ENCODE data around the gene OSR1. TPM values are rescaled to one million over a fixed set of nuclear protein-coding genes. Genes with fewer than 3 reads are reported as not detected.

The OSR1 gene
- total and polyA plus RNA-seq, 9 of the 15 experiments (the other 6 are each of a cell fraction or from before 2014, with no cell fraction given), result not detected

DNA sequence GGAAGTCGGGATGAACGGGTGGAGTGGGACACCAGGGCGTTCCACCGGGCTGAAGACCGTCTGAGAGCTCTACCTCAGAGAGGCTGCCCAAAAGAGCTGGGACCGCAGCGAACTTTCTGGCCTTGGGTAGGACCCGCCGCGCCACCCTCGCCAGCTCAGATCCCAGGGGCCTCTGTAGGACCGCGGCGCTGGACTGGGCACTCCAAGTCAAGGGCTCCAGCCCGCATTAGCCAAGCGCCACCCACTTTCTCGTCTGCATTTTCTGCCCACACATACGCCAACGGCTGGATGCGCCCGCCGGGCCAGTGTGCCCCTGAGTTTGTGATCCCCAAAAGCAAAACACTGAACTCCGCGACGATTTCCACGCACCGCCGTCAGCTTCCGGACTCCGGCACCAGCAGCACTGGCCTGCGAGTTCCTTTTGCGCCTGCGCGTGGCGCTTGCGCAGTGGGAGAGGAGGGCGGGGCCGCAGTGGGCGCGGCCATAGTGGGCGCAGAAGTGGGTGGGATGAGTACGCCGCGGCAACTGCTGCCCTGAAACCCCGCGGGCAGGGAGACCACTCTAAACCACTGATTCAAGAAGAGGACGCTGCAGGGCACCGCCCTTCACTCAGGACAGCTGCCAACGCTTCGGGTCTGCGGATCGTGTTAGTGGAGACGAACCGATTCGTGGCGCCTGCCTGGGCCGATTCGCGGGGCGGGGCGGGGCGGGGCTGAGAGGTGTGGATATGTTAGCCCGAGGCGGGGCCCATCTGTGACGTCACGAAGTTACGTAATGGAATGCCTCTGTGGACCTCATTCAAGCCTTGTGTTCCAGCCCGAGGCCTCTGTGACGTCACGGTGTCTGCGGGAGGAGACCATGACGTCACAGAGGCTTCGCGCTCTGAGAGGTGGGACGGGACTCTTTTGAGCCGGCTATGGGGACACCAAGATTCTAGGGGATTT, 10.5 kb downstream of the OSR1 start (continued):
- TF ChIP-seq, protein P1, sequence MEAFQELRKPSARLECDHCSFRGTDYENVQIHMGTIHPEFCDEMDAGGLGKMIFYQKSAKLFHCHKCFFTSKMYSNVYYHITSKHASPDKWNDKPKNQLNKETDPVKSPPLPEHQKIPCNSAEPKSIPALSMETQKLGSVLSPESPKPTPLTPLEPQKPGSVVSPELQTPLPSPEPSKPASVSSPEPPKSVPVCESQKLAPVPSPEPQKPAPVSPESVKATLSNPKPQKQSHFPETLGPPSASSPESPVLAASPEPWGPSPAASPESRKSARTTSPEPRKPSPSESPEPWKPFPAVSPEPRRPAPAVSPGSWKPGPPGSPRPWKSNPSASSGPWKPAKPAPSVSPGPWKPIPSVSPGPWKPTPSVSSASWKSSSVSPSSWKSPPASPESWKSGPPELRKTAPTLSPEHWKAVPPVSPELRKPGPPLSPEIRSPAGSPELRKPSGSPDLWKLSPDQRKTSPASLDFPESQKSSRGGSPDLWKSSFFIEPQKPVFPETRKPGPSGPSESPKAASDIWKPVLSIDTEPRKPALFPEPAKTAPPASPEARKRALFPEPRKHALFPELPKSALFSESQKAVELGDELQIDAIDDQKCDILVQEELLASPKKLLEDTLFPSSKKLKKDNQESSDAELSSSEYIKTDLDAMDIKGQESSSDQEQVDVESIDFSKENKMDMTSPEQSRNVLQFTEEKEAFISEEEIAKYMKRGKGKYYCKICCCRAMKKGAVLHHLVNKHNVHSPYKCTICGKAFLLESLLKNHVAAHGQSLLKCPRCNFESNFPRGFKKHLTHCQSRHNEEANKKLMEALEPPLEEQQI (IDR thresholded peaks at IDR 0.05), result no peak
- TF ChIP-seq SMARCE1 (IDR thresholded peaks at IDR 0.05), result no peak; the same call in 1 of the 2 replicates
- no peak for TF ChIP-seq LEF1 (IDR thresholded peaks at IDR 0.05)
- TF ChIP-seq, protein P2, sequence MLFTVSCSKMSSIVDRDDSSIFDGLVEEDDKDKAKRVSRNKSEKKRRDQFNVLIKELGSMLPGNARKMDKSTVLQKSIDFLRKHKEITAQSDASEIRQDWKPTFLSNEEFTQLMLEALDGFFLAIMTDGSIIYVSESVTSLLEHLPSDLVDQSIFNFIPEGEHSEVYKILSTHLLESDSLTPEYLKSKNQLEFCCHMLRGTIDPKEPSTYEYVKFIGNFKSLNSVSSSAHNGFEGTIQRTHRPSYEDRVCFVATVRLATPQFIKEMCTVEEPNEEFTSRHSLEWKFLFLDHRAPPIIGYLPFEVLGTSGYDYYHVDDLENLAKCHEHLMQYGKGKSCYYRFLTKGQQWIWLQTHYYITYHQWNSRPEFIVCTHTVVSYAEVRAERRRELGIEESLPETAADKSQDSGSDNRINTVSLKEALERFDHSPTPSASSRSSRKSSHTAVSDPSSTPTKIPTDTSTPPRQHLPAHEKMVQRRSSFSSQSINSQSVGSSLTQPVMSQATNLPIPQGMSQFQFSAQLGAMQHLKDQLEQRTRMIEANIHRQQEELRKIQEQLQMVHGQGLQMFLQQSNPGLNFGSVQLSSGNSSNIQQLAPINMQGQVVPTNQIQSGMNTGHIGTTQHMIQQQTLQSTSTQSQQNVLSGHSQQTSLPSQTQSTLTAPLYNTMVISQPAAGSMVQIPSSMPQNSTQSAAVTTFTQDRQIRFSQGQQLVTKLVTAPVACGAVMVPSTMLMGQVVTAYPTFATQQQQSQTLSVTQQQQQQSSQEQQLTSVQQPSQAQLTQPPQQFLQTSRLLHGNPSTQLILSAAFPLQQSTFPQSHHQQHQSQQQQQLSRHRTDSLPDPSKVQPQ (CRISPR knock-in tag; IDR thresholded peaks at IDR 0.05; ENCODE audit: borderline replicate concordance), result no peak
- no peak for TF ChIP-seq SLC30A9 (CRISPR knock-in tag; IDR thresholded peaks at IDR 0.05)
- TF ChIP-seq SIX5 (IDR thresholded peaks at IDR 0.05; ENCODE audit: borderline replicate concordance in 1 of 2, insufficient read depth in 1 of 2, low read depth in 1 of 2, low read length in 2 of 2), result no peak
- TF ChIP-seq SPI1 (IDR thresholded peaks at IDR 0.05; ENCODE audit: borderline replicate concordance, low read depth, low read length), result no peak
- peak; percentile 69 for TF ChIP-seq SAP30 (IDR thresholded peaks at IDR 0.05; ENCODE audit: borderline replicate concordance, insufficient read depth, low read depth, low read length, poor library complexity, severe bottlenecking)
- TF ChIP-seq, protein P3, sequence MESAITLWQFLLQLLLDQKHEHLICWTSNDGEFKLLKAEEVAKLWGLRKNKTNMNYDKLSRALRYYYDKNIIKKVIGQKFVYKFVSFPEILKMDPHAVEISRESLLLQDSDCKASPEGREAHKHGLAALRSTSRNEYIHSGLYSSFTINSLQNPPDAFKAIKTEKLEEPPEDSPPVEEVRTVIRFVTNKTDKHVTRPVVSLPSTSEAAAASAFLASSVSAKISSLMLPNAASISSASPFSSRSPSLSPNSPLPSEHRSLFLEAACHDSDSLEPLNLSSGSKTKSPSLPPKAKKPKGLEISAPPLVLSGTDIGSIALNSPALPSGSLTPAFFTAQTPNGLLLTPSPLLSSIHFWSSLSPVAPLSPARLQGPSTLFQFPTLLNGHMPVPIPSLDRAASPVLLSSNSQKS (CRISPR knock-in tag; IDR thresholded peaks at IDR 0.05), result no peak
- TF ChIP-seq, protein P4, sequence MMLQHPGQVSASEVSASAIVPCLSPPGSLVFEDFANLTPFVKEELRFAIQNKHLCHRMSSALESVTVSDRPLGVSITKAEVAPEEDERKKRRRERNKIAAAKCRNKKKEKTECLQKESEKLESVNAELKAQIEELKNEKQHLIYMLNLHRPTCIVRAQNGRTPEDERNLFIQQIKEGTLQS (IDR thresholded peaks at IDR 0.05), result peak; percentile 95
- TF ChIP-seq, protein P4 (CRISPR knock-in tag; conservative IDR thresholded peaks at IDR 0.05), result no peak
- TF ChIP-seq CREB1 (IDR thresholded peaks at IDR 0.05), result peak; percentile 100
- peak; percentile 99 for TF ChIP-seq CREB1 (CRISPR knock-in tag; IDR thresholded peaks at IDR 0.05)
- no peak for TF ChIP-seq ZNF717 (CRISPR knock-in tag; IDR thresholded peaks at IDR 0.05)
- TF ChIP-seq SMARCB1 (IDR thresholded peaks at IDR 0.05; ENCODE audit: insufficient read length, low read depth), result no peak
- no peak; the same call in 1 of the 2 replicates for TF ChIP-seq ZNF589 (CRISPR knock-in tag; IDR thresholded peaks at IDR 0.05; ENCODE audit: low read depth)
- TF ChIP-seq HDAC2 (IDR thresholded peaks at IDR 0.05), result no peak
- no peak for TF ChIP-seq SMARCC2 (IDR thresholded peaks at IDR 0.05; ENCODE audit: low read depth)
- TF ChIP-seq TCF3 (CRISPR knock-in tag; IDR thresholded peaks at IDR 0.05), result no peak
- no peak for TF ChIP-seq PTRF (tag; IDR thresholded peaks at IDR 0.05)
- TF ChIP-seq SUPT5H (IDR thresholded peaks at IDR 0.05), result peak; percentile 98
- peak; percentile 89 for TF ChIP-seq PML (IDR thresholded peaks at IDR 0.05; ENCODE audit: low read length)
